Pancreas (tissue), 10 donors: ENCODE data around the gene BANF2. TPM values are rescaled to one million over a fixed set of nuclear protein-coding genes. Genes with fewer than 3 reads are reported as not detected.
A peak's percentile ranks its signal among the peaks of the same experiment; 100 is the strongest.

Experiments
- ATAC-seq, 4 donors: fragments of 200-7000 bp; cut with Tn5 transposase; one replicate each; pipeline versions ENCODE4 v1.8.0 to v1.9.1; 2020; ENCODE audit warnings: mild to moderate bottlenecking in 4 of 4, moderate library complexity in 4 of 4
- DNase-seq, 6 donors: peaks; one replicate each; pipeline ENCODE4 v3.0.0-alpha.2; 2020
- FAIRE-seq: peaks from 2 replicates; lab custom pipeline; 2012; peaks lifted over from hg19 to GRCh38; lab: Jason Lieb, UNC
- H3K27ac ChIP-seq, 4 donors: fragments of 200-600 bp; sonication (generic); 1 replicate in 3 of 4; 2 replicates in 1 of 4; pipeline versions ENCODE4 v1.5.0 to v1.8.0; 2020
- H3K27me3 ChIP-seq, 4 donors: fragments of 200-600 bp; one replicate each; pipeline ENCODE4 v1.8.0; 2021
- H3K36me3 ChIP-seq, 3 donors: fragments of 200-600 bp; sonication (generic) in 1 of 3; one replicate each; pipeline versions ENCODE4 v1.5.0 to v1.8.0; 2020 to 2021
- H3K4me1 ChIP-seq, 3 donors: fragments of 200-600 bp; one replicate each; pipeline ENCODE4 v1.8.0; 2021
- H3K4me3 ChIP-seq, 4 donors: fragments of 200-600 bp; sonication (generic) in 2 of 4; one replicate each; pipeline versions ENCODE4 v1.5.0 to v1.8.0; 2020 to 2021
- H3K9me3 ChIP-seq, 4 donors: fragments of 200-600 bp; one replicate each; pipeline ENCODE4 v1.8.0; 2021
- WGBS, 2 donors: extraction: QIAGEN DNeasy Blood & Tissue Kit; methylation state at CpG; one replicate each; pipeline ENCODE4 v1.1.7; 2013; 5-methylcytosine and 5-hydroxymethylcytosine counted together
- intact Hi-C, 3 donors: fragments of 100-400 bp; cut with DNase I; formaldehyde crosslinking; loops; one replicate each; pipeline versions ENCODE4 v1.11.1 to v1.14.2; 2022
- polyA plus RNA-seq, 2 donors: library from polyadenylated mRNA; stranded (reverse); fragments of 200-250 nt; gene quantifications; one replicate each; pipeline ENCODE4 v1.2.3, GENCODE V29; 2013
- total RNA-seq, 6 donors: library from RNA; stranded (reverse); fragmentation: NEBNext Ultra II Directional in 4 of 6; extraction: Animal tissue kit (Norgen Biotek cat#: 25700) in 4 of 6; gene quantifications; one replicate each; pipeline versions ENCODE4 v1.2.1 to v1.2.4, GENCODE V29; 2021 to 2023
- TF ChIP-seq, protein P1 (sequence below), 4 donors: fragments of 200-600 bp; sonication (generic) in 3 of 4; IDR thresholded peaks; one replicate each; pipeline versions ENCODE4 v1.5.0 to v1.8.0; 2021; ENCODE audit warnings: antibody characterized with exemption in 4 of 4
- donor health status: healthy with polysubstance abuse.
- donor health status: DM: no; HTN: no; CAD: no; lungs with moderate emphysema.
- donor health status: DM: no; HTN: no; CAD: no.
- donor health status: control.
- donor health status: control.
- donor health status: Bipolar disorder and iron deficiency.
- donor health status: DM: yes; HTN: yes; CAD: no.
- donor health status: DM: no; HTN: no; CAD: no.
- donor health status: DM: no; HTN: no; CAD: no.
- donor health status: DM: yes; HTN: yes; CAD: no.

The BANF2 gene
- total and polyA plus RNA-seq, 8 donors, result 0.59 to 6.4 (median 1.5) TPM

DNA sequence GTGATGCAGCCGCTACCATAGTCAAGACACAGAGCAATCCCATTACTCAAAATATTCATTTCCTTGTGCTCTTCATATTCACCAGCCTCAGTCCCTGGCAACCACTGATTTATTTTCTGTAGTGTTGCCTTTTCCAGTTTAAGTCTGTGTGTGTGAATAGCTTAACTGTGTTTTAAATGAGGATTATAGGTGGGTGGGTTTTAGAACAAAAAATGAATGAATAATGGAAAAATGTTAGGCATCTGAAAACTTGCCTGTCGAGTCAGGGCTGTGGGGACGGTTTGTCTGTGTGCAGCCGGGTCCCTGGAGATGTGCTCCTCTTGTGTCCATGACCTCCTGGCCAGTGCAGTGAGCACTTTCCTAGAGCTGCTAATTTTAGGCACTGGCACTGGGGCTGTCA lies 27.1 kb downstream of the BANF2 start:
- no peak for ATAC-seq
- Histone ChIP-seq H3K27me3 (no peaks in the 10 kb centered on the region), H3K27ac (no peak overlapping the region), H3K4me3 (no peak overlapping the region), H3K4me1 (peaks cover 0 to 6% (median 6%) of the 10 kb centered on the region in 3 donors), H3K36me3 (no peaks in the 10 kb centered on the region), H3K9me3 (no peaks in the 10 kb centered on the region)
- TF ChIP-seq, protein P1, sequence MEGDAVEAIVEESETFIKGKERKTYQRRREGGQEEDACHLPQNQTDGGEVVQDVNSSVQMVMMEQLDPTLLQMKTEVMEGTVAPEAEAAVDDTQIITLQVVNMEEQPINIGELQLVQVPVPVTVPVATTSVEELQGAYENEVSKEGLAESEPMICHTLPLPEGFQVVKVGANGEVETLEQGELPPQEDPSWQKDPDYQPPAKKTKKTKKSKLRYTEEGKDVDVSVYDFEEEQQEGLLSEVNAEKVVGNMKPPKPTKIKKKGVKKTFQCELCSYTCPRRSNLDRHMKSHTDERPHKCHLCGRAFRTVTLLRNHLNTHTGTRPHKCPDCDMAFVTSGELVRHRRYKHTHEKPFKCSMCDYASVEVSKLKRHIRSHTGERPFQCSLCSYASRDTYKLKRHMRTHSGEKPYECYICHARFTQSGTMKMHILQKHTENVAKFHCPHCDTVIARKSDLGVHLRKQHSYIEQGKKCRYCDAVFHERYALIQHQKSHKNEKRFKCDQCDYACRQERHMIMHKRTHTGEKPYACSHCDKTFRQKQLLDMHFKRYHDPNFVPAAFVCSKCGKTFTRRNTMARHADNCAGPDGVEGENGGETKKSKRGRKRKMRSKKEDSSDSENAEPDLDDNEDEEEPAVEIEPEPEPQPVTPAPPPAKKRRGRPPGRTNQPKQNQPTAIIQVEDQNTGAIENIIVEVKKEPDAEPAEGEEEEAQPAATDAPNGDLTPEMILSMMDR (IDR thresholded peaks at IDR 0.05), result no peak
- intact Hi-C loops, result no loop called here
- FAIRE-seq, result no peak
- DNase-seq, result no peak
- WGBS, 2 donors, result 51 to 52% methylated on average over 4 of the region's 4 CpGs

DNA sequence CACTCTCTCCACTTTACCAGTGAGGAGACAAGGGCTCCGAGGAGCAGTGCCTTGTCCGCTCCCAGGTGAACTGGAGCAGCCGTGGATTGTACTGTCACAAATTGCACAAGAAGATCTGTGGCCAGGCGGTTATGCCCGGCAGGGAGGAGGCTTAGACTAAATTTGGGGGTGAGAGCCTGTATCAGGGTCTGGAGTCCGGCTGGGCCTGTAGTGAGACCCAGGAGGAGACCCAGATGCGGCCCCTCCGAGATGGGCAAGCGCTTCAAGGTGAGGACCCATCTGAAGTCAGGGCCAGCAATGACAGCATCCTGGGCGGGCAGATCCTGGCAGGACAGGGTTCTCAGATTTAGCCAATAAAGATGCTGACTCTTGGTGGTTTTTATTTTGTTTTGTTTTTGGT lies 27.6 kb downstream of the BANF2 start:
- TF ChIP-seq, protein P1 (IDR thresholded peaks at IDR 0.05), result no peak
- intact Hi-C loops, result no loop called here
- H3K4me3 ChIP-seq, result no peak overlapping the region
- peaks cover 0 to 6% (median 5%) of the 10 kb centered on the region in 3 donors for H3K4me1 ChIP-seq
- 89 to 91% methylated on average over 10 of the region's 10 CpGs for WGBS, 2 donors
- ATAC-seq (no peak), FAIRE-seq (no peak), DNase-seq (no peak)
- H3K27me3 ChIP-seq, result no peaks in the 10 kb centered on the region
- H3K27ac ChIP-seq, result no peak overlapping the region
- H3K36me3 ChIP-seq, result no peaks in the 10 kb centered on the region
- H3K9me3 ChIP-seq, result no peaks in the 10 kb centered on the region

DNA sequence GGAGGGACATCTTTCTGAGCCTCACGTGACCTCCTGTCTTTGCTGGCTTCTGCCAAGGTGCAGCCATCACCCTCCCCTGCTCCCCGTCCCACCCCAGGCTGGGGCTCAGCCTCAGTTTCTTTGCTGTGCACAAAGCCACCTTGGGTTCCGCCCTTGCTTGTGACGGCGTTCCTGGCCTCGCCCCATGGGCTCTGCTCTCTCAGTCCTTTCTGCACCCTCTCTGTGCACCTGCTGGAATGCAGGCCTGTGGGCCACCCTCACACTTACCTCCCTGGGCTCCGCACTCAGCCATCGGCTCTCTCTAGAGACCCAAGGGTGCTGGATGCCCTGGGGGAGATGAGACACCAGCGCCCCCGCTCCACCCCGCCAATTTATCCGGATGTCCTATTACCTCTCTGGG lies 28.3 kb downstream of the BANF2 start:
- Histone ChIP-seq H3K4me3 (no peak overlapping the region), H3K9me3 (no peaks in the 10 kb centered on the region), H3K27me3 (no peaks in the 10 kb centered on the region), H3K36me3 (no peaks in the 10 kb centered on the region), H3K27ac (no peak overlapping the region), H3K4me1 (peaks cover 0 to 8% (median 6%) of the 10 kb centered on the region in 3 donors)
- DNase-seq (no peak), ATAC-seq (no peak), FAIRE-seq (no peak)
- intact Hi-C loops, result no loop called here
- TF ChIP-seq, protein P1 (IDR thresholded peaks at IDR 0.05), result no peak
- WGBS, 2 donors, result 94 to 96% methylated on average over 12 of the region's 12 CpGs

DNA sequence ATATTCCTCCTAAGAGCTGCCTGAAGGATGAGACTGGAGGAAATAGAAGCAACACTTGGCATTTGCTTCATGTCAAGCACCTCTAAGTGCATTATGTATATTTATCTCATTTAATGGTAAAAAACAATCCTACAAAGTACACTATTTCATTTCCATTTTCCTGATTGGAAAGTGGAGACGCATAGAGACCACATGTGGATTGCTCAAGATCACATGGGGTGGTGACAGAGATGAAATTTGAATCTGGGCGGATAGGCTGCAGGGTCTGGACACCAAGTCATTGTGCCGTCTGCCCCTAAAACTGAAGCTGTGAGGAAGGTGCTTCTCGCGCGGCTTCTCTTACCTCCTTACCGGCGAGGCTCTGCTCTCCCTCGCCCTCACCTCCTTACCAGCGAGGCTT lies 30.3 kb downstream of the BANF2 start:
- Histone ChIP-seq H3K27ac (no peak overlapping the region), H3K4me1 (peaks cover 16 to 28% (median 21%) of the 10 kb centered on the region in 3 donors), H3K4me3 (no peak overlapping the region), H3K36me3 (no peaks in the 10 kb centered on the region), H3K27me3 (no peaks in the 10 kb centered on the region), H3K9me3 (no peaks in the 10 kb centered on the region)
- TF ChIP-seq, protein P1 (IDR thresholded peaks at IDR 0.05), result no peak
- intact Hi-C loops, result no loop called here
- DNase-seq, result no peak
- 94 to 96% methylated on average over 10 of the region's 10 CpGs for WGBS, 2 donors
- no peak for FAIRE-seq
- ATAC-seq, result no peak

DNA sequence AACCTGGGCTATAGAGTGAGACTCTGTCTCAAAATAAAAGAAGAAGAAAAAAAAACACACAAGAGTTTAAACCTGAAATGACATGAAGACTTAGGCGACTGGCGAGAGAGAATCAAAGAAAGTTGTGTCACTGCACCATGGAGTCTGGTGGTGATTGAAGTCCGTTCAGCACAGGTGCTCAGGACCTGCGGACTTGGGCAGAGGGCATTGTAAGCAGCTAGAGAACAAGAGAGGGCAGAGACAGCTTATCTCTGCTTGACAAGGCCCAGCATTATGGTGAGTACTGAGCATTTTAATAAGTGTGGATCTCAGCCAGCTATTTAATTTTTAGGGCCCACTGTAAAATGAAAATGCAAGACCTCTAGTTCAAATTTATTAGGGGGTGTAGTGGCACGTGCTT lies 31.5 kb downstream of the BANF2 start:
- FAIRE-seq (no peak), ATAC-seq (no peak), DNase-seq (no peak)
- Histone ChIP-seq H3K27me3 (no peaks in the 10 kb centered on the region), H3K9me3 (no peaks in the 10 kb centered on the region), H3K27ac (peak overlapping the region in 1 of 4 donors; percentile 66), H3K36me3 (no peaks in the 10 kb centered on the region), H3K4me3 (no peak overlapping the region), H3K4me1 (peaks cover 17 to 34% (median 23%) of the 10 kb centered on the region in 3 donors)
- intact Hi-C loops, result no loop called here
- TF ChIP-seq, protein P1 (IDR thresholded peaks at IDR 0.05), result no peak
- 66 to 96% methylated on average over 5 of the region's 5 CpGs for WGBS, 2 donors
